GM23248 (cell line): ENCODE results near the gene LIN28B. TPM values are rescaled to one million over a fixed set of nuclear protein-coding genes. Genes with fewer than 3 reads are reported as not detected.
"Not testable (repeated sequence)": the region's sequence is repeated elsewhere in the genome, so short reads cannot be mapped to it uniquely, and the experiment has no call there.

Source experiments
- DNase-seq: peaks from one replicate; pipeline ENCODE4 v3.0.0-alpha.2; 2015
- H2AFZ ChIP-seq: fragments of 200-600 bp; sonication (generic); 2 replicates; pipeline ENCODE4 v1.6.1; 2016; ENCODE audit warnings: antibody characterized with exemption
- H3F3A ChIP-seq: fragments of 200-600 bp; sonication (generic); 2 replicates; pipeline ENCODE4 v1.6.1; 2016; ENCODE audit warnings: mild to moderate bottlenecking, antibody characterized with exemption, mixed run types; ENCODE audit not compliant: insufficient read depth
- H3K27ac ChIP-seq: fragments of 200-600 bp; sonication (generic); 2 replicates; pipeline ENCODE4 v1.5.1; 2016; ENCODE audit warnings: mild to moderate bottlenecking
- H3K27me3 ChIP-seq: fragments of 200-600 bp; sonication (generic); replicated peaks from 2 replicates; pipeline ENCODE4 v1.6.1; 2016; ENCODE audit warnings: mild to moderate bottlenecking; ENCODE audit not compliant: insufficient read depth
- H3K36me3 ChIP-seq: fragments of 200-600 bp; sonication (generic); 2 replicates; pipeline ENCODE4 v1.6.1; 2016; ENCODE audit warnings: low read depth, mild to moderate bottlenecking
- H3K4me1 ChIP-seq: fragments of 200-600 bp; sonication (generic); 2 replicates; pipeline ENCODE4 v1.6.1; 2016; ENCODE audit warnings: mild to moderate bottlenecking; ENCODE audit not compliant: insufficient read depth
- H3K4me2 ChIP-seq: fragments of 200-600 bp; sonication (generic); one replicate; pipeline ENCODE4 v1.6.1; 2016; ENCODE audit warnings: mild to moderate bottlenecking; ENCODE audit not compliant: unreplicated experiment
- H3K4me3 ChIP-seq: fragments of 200-600 bp; sonication (generic); 2 replicates; pipeline ENCODE4 v1.5.1; 2016; ENCODE audit warnings: mild to moderate bottlenecking
- H3K79me2 ChIP-seq: fragments of 200-600 bp; sonication (generic); 2 replicates; pipeline ENCODE4 v1.6.1; 2016; ENCODE audit warnings: mild to moderate bottlenecking; ENCODE audit not compliant: insufficient read depth
- H3K9ac ChIP-seq: fragments of 200-600 bp; sonication (generic); 2 replicates; pipeline ENCODE4 v1.6.1; 2016; ENCODE audit warnings: mild to moderate bottlenecking
- H3K9me2 ChIP-seq: fragments of 200-600 bp; sonication (generic); 2 replicates; pipeline ENCODE4 v1.6.1; 2016; ENCODE audit warnings: mixed run types, mild to moderate bottlenecking, moderate library complexity; ENCODE audit not compliant: insufficient read depth
- H3K9me3 ChIP-seq: fragments of 200-600 bp; sonication (generic); one replicate; pipeline ENCODE4 v1.6.1; 2017; ENCODE audit warnings: low read depth
- H4K20me1 ChIP-seq: fragments of 200-600 bp; sonication (generic); 2 replicates; pipeline ENCODE4 v1.6.0; 2016; ENCODE audit not compliant: insufficient read depth
- EZH2 ChIP-seq: fragments of 200-600 bp; sonication (generic); IDR thresholded peaks from 2 replicates; pipeline ENCODE4 v1.6.1; 2018; ENCODE audit warnings: antibody characterized with exemption, mild to moderate bottlenecking; ENCODE audit not compliant: insufficient read depth, poor library complexity, severe bottlenecking
- EZH2phosphoT487 ChIP-seq: fragments of 200-600 bp; sonication (generic); IDR thresholded peaks from 2 replicates; pipeline ENCODE4 v1.6.1; 2018; ENCODE audit warnings: antibody characterized with exemption, moderate library complexity, mild to moderate bottlenecking, low read depth; ENCODE audit not compliant: insufficient read depth
- WGBS, 2 experiments: methylation state at CpG; one replicate each; pipeline ENCODE4 v1.1.6; 2015 to 2017; ENCODE audit warnings: low lambda C conversion rate in 2 of 2, low coverage in 1 of 2; ENCODE audit errors: missing lambda C conversion rate in 2 of 2; 5-methylcytosine and 5-hydroxymethylcytosine counted together
- in situ Hi-C: fragments of 300-500 bp; cut with MboI; formaldehyde crosslinking; loops from 2 replicates; pipeline ENCODE4 v1.15.0; 2020
- polyA plus RNA-seq: library from polyadenylated mRNA; unstranded; fragments of >200 nt; fragmentation: Nextera tagmentation; extraction: Ambion mirVana; gene quantifications from 2 replicates; pipeline ENCODE4 v1.2.1, GENCODE V29; 2016
- total RNA-seq: library from RNA; depleted of rRNA; stranded (reverse); fragments of >200 nt; shearing (Covaris generic); gene quantifications from 2 replicates; pipeline ENCODE4 v1.2.3, GENCODE V29; 2014

Gene LIN28B
- total and polyA plus RNA-seq, 2 experiments from 2014 or later: not detected

- Histone ChIP-seq H4K20me1 (no peaks in the 10 kb centered on the region), H3K36me3 (no peaks in the 10 kb centered on the region), H3K9me3 (no peaks in the 10 kb centered on the region), H3K27me3 (no peaks in the 10 kb centered on the region), H3K9me2 (no peaks in the 10 kb centered on the region), H3K9ac (no peak overlapping the region), H3F3A (no peaks in the 10 kb centered on the region), H3K4me2 (no peak overlapping the region), H3K79me2 (no peaks in the 10 kb centered on the region), H2AFZ (no peak overlapping the region), H3K4me1 (no peaks in the 10 kb centered on the region), H3K27ac (no peak overlapping the region), H3K4me3 (no peak overlapping the region)
- 52 to 56% methylated on average over 3 of the region's 3 CpGs for WGBS, 2 experiments
- TF ChIP-seq EZH2 (no peak), EZH2phosphoT487 (no peak)
- no peak for DNase-seq
- in situ Hi-C loops: no loop called here
Observed at GRCh38 chr6:104986625-104987024, 29.7 kb downstream of the LIN28B start.

DNA sequence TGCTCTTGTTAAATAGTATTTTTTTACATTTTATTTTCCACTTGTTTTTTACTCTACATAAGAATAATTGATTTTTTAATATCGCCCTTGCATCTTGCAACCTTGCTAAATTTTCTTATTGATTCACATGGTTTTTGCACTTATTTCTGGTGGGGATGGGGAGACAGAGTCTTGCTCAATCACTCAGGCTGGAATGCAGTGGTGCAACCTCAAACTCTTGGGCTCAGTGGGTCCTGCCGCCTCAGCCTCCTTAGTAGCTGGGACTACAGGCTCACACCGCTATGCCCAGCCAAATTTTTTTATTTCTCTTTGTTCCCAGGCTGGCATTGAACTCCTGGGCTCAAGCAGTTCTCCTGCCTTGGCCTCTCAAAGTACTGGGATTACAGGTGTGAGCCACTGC lies 30.3 kb downstream of the LIN28B start:
- H3K79me2 ChIP-seq: no peaks in the 10 kb centered on the region
- no peaks in the 10 kb centered on the region for H3K4me1 ChIP-seq
- no peaks in the 10 kb centered on the region for H4K20me1 ChIP-seq
- no peaks in the 10 kb centered on the region for H3K9me3 ChIP-seq
- no peaks in the 10 kb centered on the region for H3K27me3 ChIP-seq
- WGBS, 2 experiments: 59 to 74% methylated on average over 3 of the region's 3 CpGs
- H3K9me2 ChIP-seq: no peaks in the 10 kb centered on the region
- no peak overlapping the region for H3K4me2 ChIP-seq
- H2AFZ ChIP-seq: no peak overlapping the region
- no peaks in the 10 kb centered on the region for H3F3A ChIP-seq
- H3K4me3 ChIP-seq: no peak overlapping the region
- in situ Hi-C loops: no loop called here
- no peak for DNase-seq
- no peak overlapping the region for H3K9ac ChIP-seq
- TF ChIP-seq EZH2phosphoT487: no peak
- TF ChIP-seq EZH2: no peak
- H3K27ac ChIP-seq: no peak overlapping the region
- no peaks in the 10 kb centered on the region for H3K36me3 ChIP-seq

DNA sequence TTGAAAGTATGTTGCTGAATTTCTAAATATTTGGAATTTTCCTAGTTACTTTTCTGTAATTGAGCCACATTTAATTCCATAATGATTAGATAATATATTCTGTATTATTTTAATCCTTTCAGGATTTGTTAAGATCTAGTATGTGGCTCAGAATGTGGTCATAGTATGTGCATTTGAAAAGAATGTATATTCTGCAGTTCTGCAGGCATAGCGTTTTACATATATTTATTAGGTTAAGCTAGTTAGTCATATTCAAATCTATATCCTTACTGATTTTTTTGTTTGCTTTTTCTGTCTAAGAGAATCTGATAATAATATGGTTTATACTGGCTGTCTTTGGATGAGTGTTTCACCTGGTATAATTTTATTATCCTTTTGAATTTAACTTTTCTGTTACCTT lies 33.2 kb downstream of the LIN28B start:
- in situ Hi-C loops: no loop called here
- Histone ChIP-seq H3F3A (no peaks in the 10 kb centered on the region), H3K9me2 (no peaks in the 10 kb centered on the region), H3K79me2 (no peaks in the 10 kb centered on the region), H3K4me1 (no peaks in the 10 kb centered on the region), H3K4me2 (no peak overlapping the region), H3K9me3 (no peaks in the 10 kb centered on the region), H3K27me3 (no peaks in the 10 kb centered on the region), H3K36me3 (no peaks in the 10 kb centered on the region), H4K20me1 (no peaks in the 10 kb centered on the region), H3K27ac (no peak overlapping the region), H2AFZ (no peak overlapping the region), H3K9ac (no peak overlapping the region), H3K4me3 (no peak overlapping the region)
- WGBS, 2 experiments: 84 to 89% methylated on average over 1 of the region's 1 CpG
- TF ChIP-seq EZH2phosphoT487 (no peak), EZH2 (no peak)
- DNase-seq: no peak

- H4K20me1 ChIP-seq: not testable (repeated sequence)
Observed at GRCh38 chr6:104991062-104991461, 34.2 kb downstream of the LIN28B start.

DNA sequence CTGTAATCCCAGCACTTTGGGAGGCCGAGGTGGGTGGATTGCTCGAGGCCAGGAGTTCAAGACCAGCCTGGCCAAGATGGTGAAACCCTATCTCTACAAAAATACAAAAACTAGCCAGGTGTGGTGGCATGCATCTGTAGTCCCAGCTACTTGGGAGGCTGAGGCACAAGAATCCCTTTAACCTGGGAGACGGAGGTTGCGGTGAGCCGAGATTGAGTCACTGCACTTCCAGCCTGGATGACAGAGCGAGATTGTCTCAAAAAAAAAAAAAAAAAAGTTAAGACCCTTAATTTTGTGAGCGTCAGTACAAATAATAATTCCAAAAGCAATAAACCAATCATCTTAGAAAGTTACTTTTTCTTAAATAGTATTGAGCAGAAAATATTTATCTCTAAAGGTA lies 36.7 kb downstream of the LIN28B start:
- in situ Hi-C loops, H3K27ac ChIP-seq, H3K9ac ChIP-seq: not testable (repeated sequence)

More at GRCh38 chr6:104991062-104991461, 34.2 kb downstream of the LIN28B start:
- in situ Hi-C loops, H3K4me3 ChIP-seq, H3K27ac ChIP-seq, H3K9ac ChIP-seq, H2AFZ ChIP-seq, H3K4me1 ChIP-seq, H3K27me3 ChIP-seq, H3F3A ChIP-seq, H3K4me2 ChIP-seq, H3K79me2 ChIP-seq, H3K36me3 ChIP-seq, H3K9me2 ChIP-seq, DNase-seq, H3K9me3 ChIP-seq: not testable (repeated sequence)
- 93% methylated on average over 34 of the region's 37 CpGs; no CpG with 5 or more reads in 1 of the 2 experiments for WGBS, 2 experiments

More for the DNA sequence above, 36.7 kb downstream of the LIN28B start:
- not testable (repeated sequence) for DNase-seq, H3K79me2 ChIP-seq, H3K9me3 ChIP-seq, H3K9me2 ChIP-seq, H3K4me1 ChIP-seq, H3K36me3 ChIP-seq, H3F3A ChIP-seq, H4K20me1 ChIP-seq, H3K4me2 ChIP-seq, H3K4me3 ChIP-seq, H2AFZ ChIP-seq, H3K27me3 ChIP-seq
- 76 to 78% methylated on average over 7 of the region's 7 CpGs for WGBS, 2 experiments
